Activated CD8-positive, alpha-beta T cell treated with anti-CD3 and anti-CD28 coated beads for 36 hours (primary cell): ENCODE measurements around the gene SPATA25. TPM values are rescaled to one million over a fixed set of nuclear protein-coding genes. Genes with fewer than 3 reads are reported as not detected.

Experiments
- ATAC-seq: fragments of 200-7000 bp; cut with Tn5 transposase; one replicate; pipeline ENCODE4 v1.10.0; 2021; ENCODE audit warnings: mild to moderate bottlenecking, moderate library complexity
- CTCF ChIA-PET: fragments of 350-600 bp; sonication (Branson Sonifier 250); formaldehyde crosslinking; loops from one replicate; lab custom pipeline; 2021; ENCODE audit warnings: antibody characterized with exemption; lab: Charles Lee
- POLR2A ChIA-PET: fragments of 350-600 bp; sonication (Branson Sonifier 250); formaldehyde crosslinking; loops from one replicate; lab custom pipeline; 2021; ENCODE audit warnings: antibody characterized with exemption; lab: Charles Lee
- DNase-seq: peaks from one replicate; pipeline ENCODE4 v3.0.0-alpha.2; 2020
- H3K27ac Mint-ChIP-seq: one replicate; pipeline ENCODE4 v1.8.0; 2021; ENCODE audit warnings: mild to moderate bottlenecking, mixed read lengths
- H3K27me3 Mint-ChIP-seq: one replicate; pipeline ENCODE4 v1.8.0; 2021; ENCODE audit warnings: mixed read lengths
- H3K36me3 Mint-ChIP-seq: one replicate; pipeline ENCODE4 v1.8.0; 2021; ENCODE audit warnings: low read depth, mixed read lengths
- H3K4me1 Mint-ChIP-seq: one replicate; pipeline ENCODE4 v1.8.0; 2021; ENCODE audit warnings: low read depth, mixed read lengths
- H3K4me3 Mint-ChIP-seq: one replicate; pipeline ENCODE4 v1.8.0; 2021; ENCODE audit warnings: mild to moderate bottlenecking, moderate library complexity, mixed read lengths
- H3K9me3 Mint-ChIP-seq: one replicate; pipeline ENCODE4 v1.8.0; 2021; ENCODE audit warnings: mixed read lengths
- intact Hi-C: fragments of 100-400 bp; cut with micrococcal nuclease; formaldehyde crosslinking; loops from one replicate; pipeline ENCODE4 v1.10.0; 2022
- total RNA-seq, 2 experiments: library from RNA; stranded (reverse); gene quantifications; one replicate each; pipeline ENCODE4 v1.2.3, GENCODE V29; 2021
- TF ChIP-seq, protein P1 (sequence below): fragments of 200-600 bp; IDR thresholded peaks from one replicate; pipeline ENCODE4 v1.8.0; 2022; ENCODE audit warnings: antibody characterized with exemption, mild to moderate bottlenecking

Gene SPATA25
- total RNA-seq, 2 experiments from 2014 or later: 0.58 to 0.74 TPM

DNA sequence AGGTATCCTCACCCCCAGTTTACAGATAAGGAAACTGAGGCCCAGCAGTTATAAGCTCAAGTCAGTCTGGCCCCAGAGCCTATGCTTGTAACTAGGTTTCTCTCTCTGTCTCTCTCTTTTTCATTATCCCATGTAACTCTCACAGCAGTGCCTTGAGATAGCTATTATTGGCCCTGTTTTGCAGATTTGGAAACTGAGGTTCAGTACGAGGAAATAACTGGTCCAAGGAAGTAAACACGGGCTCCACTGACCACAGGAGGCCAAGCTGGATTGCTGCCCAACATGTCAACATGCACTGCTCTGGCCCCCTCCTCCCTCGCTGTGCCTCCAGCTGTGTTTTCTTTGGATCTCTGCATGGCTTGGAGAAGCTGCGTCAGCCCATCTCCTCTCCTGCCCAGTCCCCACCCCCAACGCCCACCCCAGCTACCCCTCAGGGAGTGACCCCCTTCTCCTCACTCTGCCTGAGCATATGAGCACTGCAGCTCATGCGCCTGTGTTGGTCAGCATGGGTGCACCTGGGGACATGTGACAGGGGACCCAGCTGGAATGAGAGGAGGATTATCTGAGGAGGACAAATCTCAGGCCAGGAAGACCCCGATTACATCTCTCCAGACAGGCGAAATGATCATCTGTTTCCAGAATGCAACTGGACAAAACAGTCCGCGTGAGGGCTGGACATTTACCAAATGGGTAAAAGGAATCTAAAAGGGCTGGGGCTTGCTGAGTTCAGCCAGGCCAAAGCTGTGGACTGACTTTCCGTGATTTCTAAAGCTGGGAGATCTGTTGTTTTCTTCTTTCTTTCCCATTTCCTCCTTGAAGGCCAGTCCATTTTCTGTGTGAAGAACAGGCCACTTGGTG, 32.3 kb upstream of the SPATA25 start:
- ATAC-seq (no peak), DNase-seq (no peak)
- peaks cover 8% of the 10 kb centered on the region for H3K27me3 Mint-ChIP-seq
- intact Hi-C loops: no loop called here
- CTCF ChIA-PET: interaction anchor here (1.3 to 1.9 kb wide), 3 partner anchors 14 to 121 kb away, joined by 3 to 8 read pairs (median 7); no protein-coding TSS in a partner anchor
- TF ChIP-seq, protein P1, sequence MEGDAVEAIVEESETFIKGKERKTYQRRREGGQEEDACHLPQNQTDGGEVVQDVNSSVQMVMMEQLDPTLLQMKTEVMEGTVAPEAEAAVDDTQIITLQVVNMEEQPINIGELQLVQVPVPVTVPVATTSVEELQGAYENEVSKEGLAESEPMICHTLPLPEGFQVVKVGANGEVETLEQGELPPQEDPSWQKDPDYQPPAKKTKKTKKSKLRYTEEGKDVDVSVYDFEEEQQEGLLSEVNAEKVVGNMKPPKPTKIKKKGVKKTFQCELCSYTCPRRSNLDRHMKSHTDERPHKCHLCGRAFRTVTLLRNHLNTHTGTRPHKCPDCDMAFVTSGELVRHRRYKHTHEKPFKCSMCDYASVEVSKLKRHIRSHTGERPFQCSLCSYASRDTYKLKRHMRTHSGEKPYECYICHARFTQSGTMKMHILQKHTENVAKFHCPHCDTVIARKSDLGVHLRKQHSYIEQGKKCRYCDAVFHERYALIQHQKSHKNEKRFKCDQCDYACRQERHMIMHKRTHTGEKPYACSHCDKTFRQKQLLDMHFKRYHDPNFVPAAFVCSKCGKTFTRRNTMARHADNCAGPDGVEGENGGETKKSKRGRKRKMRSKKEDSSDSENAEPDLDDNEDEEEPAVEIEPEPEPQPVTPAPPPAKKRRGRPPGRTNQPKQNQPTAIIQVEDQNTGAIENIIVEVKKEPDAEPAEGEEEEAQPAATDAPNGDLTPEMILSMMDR: no peak
- H3K36me3 Mint-ChIP-seq: no peaks in the 10 kb centered on the region
- peaks cover 3% of the 10 kb centered on the region for H3K4me1 Mint-ChIP-seq
- POLR2A ChIA-PET: interaction anchor here (1.3 to 2.8 kb wide), 3 partner anchors 13 to 61 kb away, joined by 3 to 13 read pairs (median 3); partner anchors contain the start of gene PCIF1
- H3K4me3 Mint-ChIP-seq: no peak overlapping the region
- H3K27ac Mint-ChIP-seq: no peak overlapping the region
- H3K9me3 Mint-ChIP-seq: no peaks in the 10 kb centered on the region

- Mint-ChIP-seq H3K9me3 (no peaks in the 10 kb centered on the region), H3K27me3 (peaks cover 13% of the 10 kb centered on the region), H3K36me3 (no peaks in the 10 kb centered on the region), H3K4me1 (peaks cover 3% of the 10 kb centered on the region), H3K4me3 (no peak overlapping the region), H3K27ac (no peak overlapping the region)
- CTCF ChIA-PET: interaction anchor here (1.9 kb wide), 1 partner anchor 120 kb away, joined by 8 read pairs; no protein-coding TSS in a partner anchor
- TF ChIP-seq, protein P1: no peak
- DNase-seq: no peak
- intact Hi-C loops: no loop called here
- no peak for ATAC-seq
- POLR2A ChIA-PET: interaction anchor here (0.7 to 2.8 kb wide), 3 partner anchors 16 to 61 kb away, joined by 3 to 13 read pairs (median 3); partner anchors contain the start of gene PCIF1
Measured at GRCh38 chr20:45918779-45919537, 31.5 kb upstream of the SPATA25 start.

GRCh38 chr20:45918182-45918737, 30.8 kb upstream of the SPATA25 start:
- Mint-ChIP-seq H3K27ac (no peak overlapping the region), H3K27me3 (peaks cover 13% of the 10 kb centered on the region)
- CTCF ChIA-PET: interaction anchor here (1.4 kb wide), 1 partner anchor 52 kb away, joined by 5 read pairs; no protein-coding TSS in a partner anchor

GRCh38 chr20:45917790-45918141, 30.3 kb upstream of the SPATA25 start:
- ChIA-PET CTCF (interaction anchor here (1.4 kb wide), 1 partner anchor 52 kb away, joined by 5 read pairs; no protein-coding TSS in a partner anchor), POLR2A (interaction anchor here (1.4 kb wide), 1 partner anchor 16 kb away, joined by 4 read pairs; no protein-coding TSS in a partner anchor)
- Mint-ChIP-seq H3K27me3 (peaks cover 14% of the 10 kb centered on the region), H3K4me3 (no peak overlapping the region), H3K36me3 (no peaks in the 10 kb centered on the region), H3K4me1 (peaks cover 4% of the 10 kb centered on the region), H3K9me3 (no peaks in the 10 kb centered on the region), H3K27ac (no peak overlapping the region)
- intact Hi-C loops: no loop called here
- no peak for ATAC-seq
- no peak for DNase-seq
- TF ChIP-seq, protein P1: no peak

More at GRCh38 chr20:45918182-45918737, 30.8 kb upstream of the SPATA25 start:
- intact Hi-C loops: no loop called here
- H3K4me3 Mint-ChIP-seq: no peak overlapping the region
- POLR2A ChIA-PET: interaction anchor here (0.7 to 1.4 kb wide), 3 partner anchors 15 to 60 kb away, joined by 3 to 4 read pairs (median 3); no protein-coding TSS in a partner anchor
- no peaks in the 10 kb centered on the region for H3K36me3 Mint-ChIP-seq
- no peak for DNase-seq
- peaks cover 3% of the 10 kb centered on the region for H3K4me1 Mint-ChIP-seq
- no peaks in the 10 kb centered on the region for H3K9me3 Mint-ChIP-seq
- no peak for ATAC-seq
- TF ChIP-seq, protein P1: no peak
